GM23338 (cell line): ENCODE data around the gene PLXND1. TPM values are rescaled to one million over a fixed set of nuclear protein-coding genes. Genes with fewer than 3 reads are reported as not detected.

Experiments used
- ATAC-seq: fragments of 200-7000 bp; cut with Tn5 transposase; 3 replicates; pipeline ENCODE4 v1.9.1; 2020
- DNase-seq: peaks from one replicate; pipeline ENCODE4 v3.0.0-alpha.2; 2015; ENCODE audit warnings: low spot score
- H2AFZ ChIP-seq: fragments of 200-600 bp; sonication (generic); 2 replicates; pipeline ENCODE4 v1.8.0; 2016; ENCODE audit warnings: antibody characterized with exemption, mild to moderate bottlenecking, moderate library complexity
- H3F3A ChIP-seq: fragments of 200-600 bp; sonication (generic); replicated peaks from 2 replicates; pipeline ENCODE4 v1.8.0; 2017; ENCODE audit warnings: antibody characterized with exemption, mixed run types, low read depth
- H3K27ac ChIP-seq: fragments of 200-600 bp; sonication (generic); 2 replicates; pipeline ENCODE4 v1.6.1; 2016; ENCODE audit warnings: low read depth
- H3K27me3 ChIP-seq: fragments of 200-600 bp; sonication (generic); 2 replicates; pipeline ENCODE4 v1.8.0; 2016; ENCODE audit warnings: mild to moderate bottlenecking, mixed run types, moderate library complexity; ENCODE audit not compliant: insufficient read depth
- H3K36me3 ChIP-seq: fragments of 200-600 bp; sonication (generic); 2 replicates; pipeline ENCODE4 v1.8.0; 2016; ENCODE audit warnings: mild to moderate bottlenecking; ENCODE audit not compliant: insufficient read depth
- H3K4me1 ChIP-seq: fragments of 200-600 bp; sonication (generic); 2 replicates; pipeline ENCODE4 v1.8.0; 2016; ENCODE audit warnings: mild to moderate bottlenecking, moderate library complexity; ENCODE audit not compliant: insufficient read depth
- H3K4me2 ChIP-seq: fragments of 200-600 bp; sonication (generic); 2 replicates; pipeline ENCODE4 v1.7.1; 2017; ENCODE audit warnings: mixed run types
- H3K4me3 ChIP-seq: fragments of 200-600 bp; sonication (generic); 2 replicates; pipeline ENCODE4 v1.6.1; 2016; ENCODE audit warnings: mixed run types
- H3K79me2 ChIP-seq: fragments of 200-600 bp; sonication (generic); replicated peaks from 2 replicates; pipeline ENCODE4 v1.8.0; 2017; ENCODE audit warnings: mild to moderate bottlenecking; ENCODE audit not compliant: insufficient read depth
- H3K9me2 ChIP-seq: fragments of 200-600 bp; sonication (generic); 2 replicates; pipeline ENCODE4 v1.8.0; 2017; ENCODE audit not compliant: insufficient read depth
- H4K20me1 ChIP-seq: fragments of 200-600 bp; sonication (generic); replicated peaks from 2 replicates; pipeline ENCODE4 v1.8.0; 2017; ENCODE audit warnings: mild to moderate bottlenecking; ENCODE audit not compliant: insufficient read depth
- H3K27ac Mint-ChIP-seq: 2 replicates; pipeline ENCODE4 v1.8.0; 2020; ENCODE audit warnings: inconsistent platforms, mild to moderate bottlenecking, moderate library complexity, mixed read lengths
- H3K27me3 Mint-ChIP-seq: 3 replicates; pipeline ENCODE4 v1.8.0; 2022; ENCODE audit warnings: low read depth, mild to moderate bottlenecking, moderate library complexity, mixed read lengths, inconsistent platforms; ENCODE audit not compliant: insufficient read depth, poor library complexity
- H3K36me3 Mint-ChIP-seq: 3 replicates; pipeline ENCODE4 v1.8.0; 2021; ENCODE audit warnings: low read depth, mild to moderate bottlenecking, inconsistent platforms, moderate library complexity, mixed read lengths
- H3K4me1 Mint-ChIP-seq: 3 replicates; pipeline ENCODE4 v1.8.0; 2020; ENCODE audit warnings: mild to moderate bottlenecking, inconsistent platforms, mixed read lengths
- H3K4me3 Mint-ChIP-seq: 3 replicates; pipeline ENCODE4 v1.8.0; 2021; ENCODE audit warnings: moderate library complexity, mild to moderate bottlenecking, inconsistent platforms, mixed read lengths
- H3K9me3 Mint-ChIP-seq: 3 replicates; pipeline ENCODE4 v1.8.0; 2020; ENCODE audit warnings: moderate library complexity, mild to moderate bottlenecking, inconsistent platforms, mixed read lengths
- EZH2 ChIP-seq: fragments of 200-600 bp; sonication (generic); IDR thresholded peaks from one replicate; pipeline ENCODE4 v1.8.0; 2017; ENCODE audit warnings: antibody characterized with exemption, mild to moderate bottlenecking, low read depth; ENCODE audit not compliant: unreplicated experiment
- EZH2phosphoT487 ChIP-seq: fragments of 200-600 bp; sonication (generic); IDR thresholded peaks from one replicate; pipeline ENCODE4 v1.8.1; 2018; ENCODE audit warnings: antibody characterized with exemption; ENCODE audit not compliant: unreplicated experiment
- JUNB ChIP-seq: IDR thresholded peaks from one replicate; pipeline ENCODE4 v1.6.1; 2016; ENCODE audit warnings: antibody characterized with exemption; ENCODE audit not compliant: unreplicated experiment
- ZNF114 ChIP-seq: fragments of 250-450 bp; sonication (Bioruptor Pico); IDR thresholded peaks from 2 replicates; pipeline ENCODE4 v1.5.0; 2020; ENCODE audit warnings: mild to moderate bottlenecking, moderate library complexity
- ZNF331 ChIP-seq: fragments of 250-450 bp; sonication (Bioruptor Pico); IDR thresholded peaks from 2 replicates; pipeline ENCODE4 v1.5.0; 2020; ENCODE audit warnings: low read depth, mild to moderate bottlenecking, moderate library complexity
- polyA plus RNA-seq: library from polyadenylated mRNA; unstranded; fragments of >200 nt; fragmentation: Nextera tagmentation; extraction: Ambion mirVana; gene quantifications from 2 replicates; pipeline ENCODE4 v1.2.1, GENCODE V29; 2016
- total RNA-seq: library from RNA; depleted of rRNA; stranded (reverse); fragments of >200 nt; shearing (Covaris generic); gene quantifications from 2 replicates; pipeline ENCODE4 v1.2.3, GENCODE V29; 2014
- TF ChIP-seq, protein P1 (sequence below): fragments of 250-450 bp; sonication (Bioruptor Pico); IDR thresholded peaks from 2 replicates; pipeline ENCODE4 v1.5.0; 2020; ENCODE audit warnings: mild to moderate bottlenecking, moderate library complexity
- TF ChIP-seq, protein P2 (sequence below): IDR thresholded peaks from 2 replicates; pipeline ENCODE4 v1.6.1; 2016; ENCODE audit warnings: antibody characterized with exemption

PLXND1 gene
- total and polyA plus RNA-seq, 2 experiments from 2014 or later: 13.3 to 60.4 TPM

DNA sequence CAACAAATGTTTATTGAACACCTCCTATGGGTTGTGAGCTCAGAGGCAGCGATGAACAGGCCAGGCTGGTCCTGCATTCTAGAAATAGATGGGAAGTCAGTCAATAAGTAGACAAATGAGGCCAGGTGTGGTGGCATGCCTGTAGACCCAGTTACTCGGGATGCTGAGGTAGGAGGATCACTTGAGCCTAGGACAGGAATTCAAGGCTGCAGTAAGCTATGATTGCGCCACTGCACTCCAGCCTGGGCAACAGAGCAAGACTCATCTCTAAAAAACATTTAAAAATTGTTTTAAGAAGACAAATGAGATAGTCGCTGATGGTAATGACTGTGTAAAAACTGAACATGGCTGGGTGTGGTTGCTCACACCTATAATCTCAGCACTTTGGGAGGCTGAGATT is 82.4 kb downstream of the PLXND1 start:
- Histone ChIP-seq H3F3A (no peaks in the 10 kb centered on the region), H3K27ac (no peak overlapping the region), H4K20me1 (no peaks in the 10 kb centered on the region), H3K4me3 (no peak overlapping the region), H3K4me1 (no peaks in the 10 kb centered on the region), H2AFZ (no peak overlapping the region), H3K4me2 (no peak overlapping the region), H3K9me2 (no peaks in the 10 kb centered on the region), H3K27me3 (no peaks in the 10 kb centered on the region), H3K79me2 (no peaks in the 10 kb centered on the region), H3K36me3 (no peaks in the 10 kb centered on the region)
- peaks cover 18% of the 10 kb centered on the region for H3K4me1 Mint-ChIP-seq
- no peaks in the 10 kb centered on the region for H3K9me3 Mint-ChIP-seq
- H3K27ac Mint-ChIP-seq: no peak overlapping the region; the same call in 1 of the 2 replicates
- H3K4me3 Mint-ChIP-seq: no peak overlapping the region
- no peak for TF ChIP-seq ZNF114 (CRISPR knock-in tag)
- no peak for TF ChIP-seq EZH2phosphoT487
- TF ChIP-seq JUNB: no peak
- TF ChIP-seq ZNF331 (CRISPR knock-in tag): no peak
- TF ChIP-seq, protein P1, sequence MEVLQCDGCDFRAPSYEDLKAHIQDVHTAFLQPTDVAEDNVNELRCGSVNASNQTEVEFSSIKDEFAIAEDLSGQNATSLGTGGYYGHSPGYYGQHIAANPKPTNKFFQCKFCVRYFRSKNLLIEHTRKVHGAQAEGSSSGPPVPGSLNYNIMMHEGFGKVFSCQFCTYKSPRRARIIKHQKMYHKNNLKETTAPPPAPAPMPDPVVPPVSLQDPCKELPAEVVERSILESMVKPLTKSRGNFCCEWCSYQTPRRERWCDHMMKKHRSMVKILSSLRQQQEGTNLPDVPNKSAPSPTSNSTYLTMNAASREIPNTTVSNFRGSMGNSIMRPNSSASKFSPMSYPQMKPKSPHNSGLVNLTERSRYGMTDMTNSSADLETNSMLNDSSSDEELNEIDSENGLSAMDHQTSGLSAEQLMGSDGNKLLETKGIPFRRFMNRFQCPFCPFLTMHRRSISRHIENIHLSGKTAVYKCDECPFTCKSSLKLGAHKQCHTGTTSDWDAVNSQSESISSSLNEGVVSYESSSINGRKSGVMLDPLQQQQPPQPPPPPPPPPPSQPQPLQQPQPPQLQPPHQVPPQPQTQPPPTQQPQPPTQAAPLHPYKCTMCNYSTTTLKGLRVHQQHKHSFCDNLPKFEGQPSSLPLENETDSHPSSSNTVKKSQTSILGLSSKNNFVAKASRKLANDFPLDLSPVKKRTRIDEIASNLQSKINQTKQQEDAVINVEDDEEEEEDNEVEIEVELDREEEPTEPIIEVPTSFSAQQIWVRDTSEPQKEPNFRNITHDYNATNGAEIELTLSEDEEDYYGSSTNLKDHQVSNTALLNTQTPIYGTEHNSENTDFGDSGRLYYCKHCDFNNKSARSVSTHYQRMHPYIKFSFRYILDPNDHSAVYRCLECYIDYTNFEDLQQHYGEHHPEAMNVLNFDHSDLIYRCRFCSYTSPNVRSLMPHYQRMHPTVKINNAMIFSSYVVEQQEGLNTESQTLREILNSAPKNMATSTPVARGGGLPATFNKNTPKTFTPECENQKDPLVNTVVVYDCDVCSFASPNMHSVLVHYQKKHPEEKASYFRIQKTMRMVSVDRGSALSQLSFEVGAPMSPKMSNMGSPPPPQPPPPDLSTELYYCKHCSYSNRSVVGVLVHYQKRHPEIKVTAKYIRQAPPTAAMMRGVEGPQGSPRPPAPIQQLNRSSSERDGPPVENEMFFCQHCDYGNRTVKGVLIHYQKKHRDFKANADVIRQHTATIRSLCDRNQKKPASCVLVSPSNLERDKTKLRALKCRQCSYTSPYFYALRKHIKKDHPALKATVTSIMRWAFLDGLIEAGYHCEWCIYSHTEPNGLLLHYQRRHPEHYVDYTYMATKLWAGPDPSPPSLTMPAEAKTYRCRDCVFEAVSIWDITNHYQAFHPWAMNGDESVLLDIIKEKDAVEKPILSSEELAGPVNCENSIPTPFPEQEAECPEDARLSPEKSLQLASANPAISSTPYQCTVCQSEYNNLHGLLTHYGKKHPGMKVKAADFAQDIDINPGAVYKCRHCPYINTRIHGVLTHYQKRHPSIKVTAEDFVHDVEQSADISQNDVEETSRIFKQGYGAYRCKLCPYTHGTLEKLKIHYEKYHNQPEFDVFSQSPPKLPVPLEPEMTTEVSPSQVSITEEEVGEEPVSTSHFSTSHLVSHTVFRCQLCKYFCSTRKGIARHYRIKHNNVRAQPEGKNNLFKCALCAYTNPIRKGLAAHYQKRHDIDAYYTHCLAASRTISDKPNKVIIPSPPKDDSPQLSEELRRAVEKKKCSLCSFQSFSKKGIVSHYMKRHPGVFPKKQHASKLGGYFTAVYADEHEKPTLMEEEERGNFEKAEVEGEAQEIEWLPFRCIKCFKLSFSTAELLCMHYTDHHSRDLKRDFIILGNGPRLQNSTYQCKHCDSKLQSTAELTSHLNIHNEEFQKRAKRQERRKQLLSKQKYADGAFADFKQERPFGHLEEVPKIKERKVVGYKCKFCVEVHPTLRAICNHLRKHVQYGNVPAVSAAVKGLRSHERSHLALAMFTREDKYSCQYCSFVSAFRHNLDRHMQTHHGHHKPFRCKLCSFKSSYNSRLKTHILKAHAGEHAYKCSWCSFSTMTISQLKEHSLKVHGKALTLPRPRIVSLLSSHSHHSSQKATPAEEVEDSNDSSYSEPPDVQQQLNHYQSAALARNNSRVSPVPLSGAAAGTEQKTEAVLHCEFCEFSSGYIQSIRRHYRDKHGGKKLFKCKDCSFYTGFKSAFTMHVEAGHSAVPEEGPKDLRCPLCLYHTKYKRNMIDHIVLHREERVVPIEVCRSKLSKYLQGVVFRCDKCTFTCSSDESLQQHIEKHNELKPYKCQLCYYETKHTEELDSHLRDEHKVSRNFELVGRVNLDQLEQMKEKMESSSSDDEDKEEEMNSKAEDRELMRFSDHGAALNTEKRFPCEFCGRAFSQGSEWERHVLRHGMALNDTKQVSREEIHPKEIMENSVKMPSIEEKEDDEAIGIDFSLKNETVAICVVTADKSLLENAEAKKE (CRISPR knock-in tag): no peak
- TF ChIP-seq, protein P2, sequence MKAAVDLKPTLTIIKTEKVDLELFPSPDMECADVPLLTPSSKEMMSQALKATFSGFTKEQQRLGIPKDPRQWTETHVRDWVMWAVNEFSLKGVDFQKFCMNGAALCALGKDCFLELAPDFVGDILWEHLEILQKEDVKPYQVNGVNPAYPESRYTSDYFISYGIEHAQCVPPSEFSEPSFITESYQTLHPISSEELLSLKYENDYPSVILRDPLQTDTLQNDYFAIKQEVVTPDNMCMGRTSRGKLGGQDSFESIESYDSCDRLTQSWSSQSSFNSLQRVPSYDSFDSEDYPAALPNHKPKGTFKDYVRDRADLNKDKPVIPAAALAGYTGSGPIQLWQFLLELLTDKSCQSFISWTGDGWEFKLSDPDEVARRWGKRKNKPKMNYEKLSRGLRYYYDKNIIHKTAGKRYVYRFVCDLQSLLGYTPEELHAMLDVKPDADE: no peak
- no peak for TF ChIP-seq EZH2
- peaks cover 15% of the 10 kb centered on the region for H3K27me3 Mint-ChIP-seq
- ATAC-seq (no peak), DNase-seq (no peak)
- no peaks in the 10 kb centered on the region; the same call in 2 of the 3 replicates for H3K36me3 Mint-ChIP-seq
